C1 segment of cervical spinal cord (tissue), 14 donors: ENCODE results near the gene MTARC2.
"Not testable (repeated sequence)": the region's sequence is repeated elsewhere in the genome, so short reads cannot be mapped to it uniquely, and the experiment has no call there.

Source experiments
- DNase-seq, 14 donors: peaks; one replicate each; lab custom pipeline; 2025; lab: John Stamatoyannopoulos, UW

The MTARC2 gene

DNA sequence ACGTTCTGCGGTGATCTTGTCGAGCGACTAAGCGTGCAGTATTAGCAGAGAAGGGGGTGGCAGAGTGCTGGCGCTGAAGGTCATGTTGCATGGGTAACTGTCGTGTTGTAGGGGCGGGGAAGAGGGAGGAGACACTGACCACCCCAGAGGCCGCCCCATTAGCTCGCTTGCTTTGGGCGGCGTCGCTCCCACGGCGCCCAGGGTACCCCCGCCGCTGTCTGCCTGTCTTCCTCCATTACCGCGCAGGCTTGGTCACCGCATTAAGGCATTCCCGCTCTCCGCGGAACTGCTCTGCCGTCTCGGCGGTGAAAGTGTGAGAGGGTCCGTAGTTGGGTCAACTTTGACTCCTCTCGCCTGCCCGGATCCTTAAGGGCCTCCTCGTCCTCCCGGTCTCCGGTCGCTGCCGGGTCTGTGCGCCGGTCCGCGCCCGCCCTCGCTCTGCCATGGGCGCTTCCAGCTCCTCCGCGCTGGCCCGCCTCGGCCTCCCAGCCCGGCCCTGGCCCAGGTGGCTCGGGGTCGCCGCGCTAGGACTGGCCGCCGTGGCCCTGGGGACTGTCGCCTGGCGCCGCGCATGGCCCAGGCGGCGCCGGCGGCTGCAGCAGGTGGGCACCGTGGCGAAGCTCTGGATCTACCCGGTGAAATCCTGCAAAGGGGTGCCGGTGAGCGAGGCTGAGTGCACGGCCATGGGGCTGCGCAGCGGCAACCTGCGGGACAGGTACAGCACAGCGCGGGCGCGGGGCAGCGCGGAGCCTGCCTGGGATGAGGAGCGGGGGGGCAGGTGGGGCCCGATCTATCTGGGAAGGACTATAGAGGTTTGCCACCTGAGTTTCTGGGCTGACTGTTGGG lies at the start of gene MTARC2:
Gene MTARC2, plus strand, starts transcription at position 234 of the 846 bp plus-strand sequence. Its CDS starts 210 bp downstream, at position 444.
- DNase-seq: peak in 11 of 14 donors; percentile 4 to 58 (median 33)

DNA sequence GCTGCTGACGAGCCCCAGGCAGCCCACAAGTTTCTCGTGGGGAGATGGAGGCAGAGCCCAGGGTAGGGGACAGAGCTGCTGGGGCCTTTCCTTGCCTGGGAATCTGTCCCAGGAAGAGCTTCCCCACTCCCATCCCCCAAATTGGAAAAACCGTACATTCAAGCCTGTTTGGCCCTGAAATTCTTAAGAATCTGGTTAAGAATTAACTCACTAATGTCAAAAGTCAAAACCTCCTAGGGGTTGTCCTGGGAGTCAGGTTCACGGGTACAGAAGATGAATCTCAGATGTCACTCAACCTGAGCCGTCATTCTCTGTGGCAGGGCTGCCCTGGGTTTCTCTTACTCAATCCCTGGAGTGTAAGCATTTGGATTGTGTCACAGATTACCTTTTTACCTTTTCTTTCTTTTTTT lies 49.5 kb upstream of the MTARC2 start:
- DNase-seq: no peak

DNA sequence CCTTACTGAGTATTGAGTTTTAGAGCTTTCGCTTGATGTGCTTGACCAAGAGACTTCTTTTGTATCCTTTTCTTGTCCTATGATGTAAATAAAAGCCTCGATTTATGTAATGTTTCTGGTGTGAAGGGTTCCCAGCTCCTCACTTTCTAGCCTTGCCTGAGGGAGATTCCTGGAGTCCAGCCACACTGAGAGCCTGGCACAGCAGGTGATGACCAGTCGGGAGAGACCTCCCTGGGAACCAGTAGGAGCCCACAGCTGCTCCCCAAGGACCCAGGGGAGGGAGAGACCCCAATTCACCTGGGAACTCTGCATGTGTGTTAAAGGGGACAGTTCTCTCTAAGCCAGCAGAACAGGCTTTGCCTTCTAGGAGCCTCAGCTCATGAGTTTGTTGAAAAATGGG lies 49.1 kb upstream of the MTARC2 start:
- no peak for DNase-seq

DNA sequence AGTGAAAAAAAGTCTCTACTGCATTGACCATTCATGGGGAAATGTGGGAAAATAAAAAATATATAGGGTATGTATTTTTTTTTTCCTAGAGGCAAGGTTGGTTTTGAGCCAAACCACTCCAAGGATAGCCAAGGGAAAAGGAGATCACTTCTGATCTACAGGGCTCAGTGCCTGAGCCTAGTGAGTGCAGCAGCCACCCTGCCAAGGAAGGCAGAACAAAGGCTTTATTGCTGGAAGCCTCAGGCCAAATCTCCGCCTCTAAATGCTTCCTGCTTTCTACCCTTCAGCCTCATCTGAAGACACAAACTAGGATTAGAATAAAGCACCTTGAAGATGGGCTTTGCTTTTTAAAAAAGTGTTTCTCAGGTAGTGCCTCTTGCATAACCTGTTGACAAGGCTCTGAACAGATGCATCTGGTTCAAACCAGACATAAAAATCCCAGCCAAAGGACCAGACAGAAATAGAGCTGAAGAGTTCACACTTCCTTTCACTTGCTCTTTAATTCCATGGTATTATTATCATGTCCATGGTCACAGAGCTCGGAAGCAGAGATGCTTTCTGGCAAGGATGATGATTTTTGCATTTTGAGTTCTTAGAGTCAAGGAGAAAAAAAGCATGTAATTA lies 47.5 kb upstream of the MTARC2 start:
- peak in 1 of 14 donors; percentile 24 for DNase-seq

DNA sequence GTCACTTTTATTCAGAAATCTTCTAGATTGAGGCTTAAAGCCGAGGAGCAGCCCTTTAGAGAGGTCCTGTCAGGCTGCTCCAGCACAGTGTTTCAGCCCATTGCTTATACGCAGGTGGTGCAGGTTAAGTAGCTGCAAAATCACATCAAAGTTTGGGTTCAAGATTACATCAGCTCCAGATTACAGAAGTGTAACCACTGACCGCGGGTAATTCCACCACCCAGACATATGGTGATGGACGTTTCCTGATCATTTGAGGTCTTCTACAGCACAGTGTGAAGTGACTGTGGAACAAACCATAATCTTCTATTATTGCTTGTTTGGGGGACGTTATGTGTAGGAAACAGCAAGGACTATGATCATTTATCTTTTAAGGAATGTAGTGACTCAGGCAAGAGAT lies 46.1 kb upstream of the MTARC2 start:
- no peak for DNase-seq

DNA sequence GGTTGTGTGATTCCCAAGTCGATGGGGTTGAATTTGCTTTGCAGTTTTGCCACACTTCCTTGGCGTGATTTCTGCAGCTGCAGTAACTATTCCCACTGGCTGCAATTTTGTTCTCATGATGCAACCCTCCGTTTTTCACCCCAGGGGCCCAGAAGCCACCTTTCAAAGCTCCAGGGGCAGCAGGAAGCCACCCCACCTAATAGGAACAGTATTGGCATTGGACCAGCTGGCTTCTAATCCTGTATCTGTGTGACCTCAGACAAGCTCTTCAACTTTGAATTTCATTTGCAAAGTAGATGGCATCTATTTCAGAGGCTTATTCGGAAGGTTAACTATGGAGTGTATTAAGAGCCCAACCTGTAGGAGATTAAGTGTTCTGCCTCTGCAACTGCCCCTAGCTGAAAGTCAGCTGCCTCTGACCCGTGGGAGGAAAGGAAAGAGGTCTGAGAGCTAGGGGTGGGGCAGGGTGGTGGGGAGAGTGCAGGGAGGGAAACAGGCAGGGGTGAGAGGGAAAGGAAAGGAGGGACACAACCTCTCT lies 45.3 kb upstream of the MTARC2 start:
- no peak for DNase-seq

DNA sequence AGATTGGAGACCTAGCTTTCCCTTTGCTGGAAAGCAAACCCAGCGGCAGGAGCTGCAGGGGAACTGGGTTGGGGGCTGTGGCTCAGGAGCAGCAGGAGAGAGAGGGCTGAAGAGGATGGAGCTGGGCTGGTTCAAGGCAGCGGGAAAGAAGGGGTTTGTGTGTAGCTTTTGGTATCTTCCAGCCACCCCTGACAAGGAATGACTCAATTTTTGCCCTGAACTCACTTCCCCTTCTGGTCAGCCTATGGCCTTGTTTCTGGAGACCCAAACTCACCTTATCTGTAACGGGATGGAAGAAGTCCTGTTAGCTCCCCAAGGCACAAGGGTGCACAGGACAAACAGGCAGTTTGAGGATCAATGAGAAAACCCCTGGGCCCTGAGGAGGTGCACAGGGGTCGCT lies 44.8 kb upstream of the MTARC2 start:
- DNase-seq: no peak

DNA sequence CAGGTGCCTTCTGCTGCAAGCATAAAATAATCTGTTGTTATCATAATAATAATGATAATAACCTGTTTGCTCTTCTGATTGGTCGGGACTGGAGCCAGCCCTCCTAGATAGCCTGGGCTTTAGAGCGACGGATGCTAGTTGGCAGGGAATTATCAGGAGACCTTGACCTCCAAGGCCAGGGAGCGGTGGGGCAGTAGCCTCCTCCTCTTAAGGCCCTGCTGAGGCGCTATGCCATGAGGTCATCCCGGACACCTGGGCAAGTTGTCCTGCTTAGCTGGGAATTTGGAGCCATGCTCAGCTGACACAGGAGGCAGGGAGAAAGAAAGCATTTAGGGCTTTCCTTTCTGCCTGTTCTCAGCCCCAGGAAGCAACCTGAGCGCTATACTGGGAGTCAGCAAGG lies 42.3 kb upstream of the MTARC2 start:
- no peak for DNase-seq

DNA sequence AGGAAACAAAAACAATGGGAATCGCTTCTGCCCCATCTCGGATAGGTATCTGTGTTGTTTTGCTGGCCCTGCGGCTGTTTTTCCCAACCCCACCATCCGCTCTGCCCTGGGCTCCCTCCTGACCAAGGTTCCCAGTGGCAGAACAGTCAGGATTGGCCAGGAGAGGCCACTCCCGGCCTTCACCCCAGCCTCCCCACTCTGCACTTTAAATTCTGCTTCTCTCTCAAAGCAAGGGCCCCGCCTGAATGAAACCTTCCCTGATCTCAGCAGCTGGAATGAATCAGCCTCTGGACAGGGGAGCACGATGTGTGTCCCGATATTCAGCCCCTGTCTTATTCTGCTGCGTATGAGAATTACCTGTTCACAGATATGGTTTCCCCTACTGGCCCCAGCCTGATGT lies 41.6 kb upstream of the MTARC2 start:
- no peak for DNase-seq

DNA sequence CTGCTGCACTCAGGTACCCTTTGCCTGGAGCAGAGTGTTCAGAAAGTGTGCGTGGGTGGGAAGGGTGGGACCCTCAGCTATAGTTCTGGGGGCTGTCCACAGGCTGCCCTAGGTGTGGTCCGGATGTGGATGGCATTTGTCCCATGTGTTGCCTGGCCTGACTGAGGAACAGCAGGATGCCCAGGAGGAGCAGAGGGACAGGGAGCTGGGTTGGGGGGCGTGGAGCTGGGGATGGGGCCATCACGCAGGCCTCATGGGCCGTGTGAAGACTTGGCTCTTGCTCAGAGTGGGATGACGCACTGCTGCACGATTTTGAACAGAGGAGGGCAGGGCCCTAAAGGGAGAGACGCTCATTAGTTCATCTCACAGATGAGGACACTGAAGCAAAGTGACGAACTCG lies 41.0 kb upstream of the MTARC2 start:
- DNase-seq: no peak

DNA sequence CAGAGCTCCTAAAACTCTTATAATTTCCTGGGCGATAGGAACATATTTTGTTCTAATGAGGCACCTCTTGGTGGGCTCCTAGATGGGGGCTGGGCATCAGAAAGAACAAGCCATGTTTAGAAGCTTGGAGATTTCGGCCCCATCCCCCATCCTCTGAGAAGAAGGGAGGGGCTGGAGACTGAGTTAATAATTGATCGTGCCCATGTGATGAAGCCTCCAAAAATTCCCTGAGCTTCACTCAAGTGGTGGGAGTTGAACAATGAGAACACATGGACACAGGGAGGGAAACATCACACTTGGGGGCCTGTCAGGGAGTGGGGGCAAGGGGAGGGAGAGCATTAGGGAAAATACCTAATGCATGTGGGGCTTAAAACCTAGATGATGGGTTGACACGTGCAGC lies 39.9 kb upstream of the MTARC2 start:
- DNase-seq: no peak

DNA sequence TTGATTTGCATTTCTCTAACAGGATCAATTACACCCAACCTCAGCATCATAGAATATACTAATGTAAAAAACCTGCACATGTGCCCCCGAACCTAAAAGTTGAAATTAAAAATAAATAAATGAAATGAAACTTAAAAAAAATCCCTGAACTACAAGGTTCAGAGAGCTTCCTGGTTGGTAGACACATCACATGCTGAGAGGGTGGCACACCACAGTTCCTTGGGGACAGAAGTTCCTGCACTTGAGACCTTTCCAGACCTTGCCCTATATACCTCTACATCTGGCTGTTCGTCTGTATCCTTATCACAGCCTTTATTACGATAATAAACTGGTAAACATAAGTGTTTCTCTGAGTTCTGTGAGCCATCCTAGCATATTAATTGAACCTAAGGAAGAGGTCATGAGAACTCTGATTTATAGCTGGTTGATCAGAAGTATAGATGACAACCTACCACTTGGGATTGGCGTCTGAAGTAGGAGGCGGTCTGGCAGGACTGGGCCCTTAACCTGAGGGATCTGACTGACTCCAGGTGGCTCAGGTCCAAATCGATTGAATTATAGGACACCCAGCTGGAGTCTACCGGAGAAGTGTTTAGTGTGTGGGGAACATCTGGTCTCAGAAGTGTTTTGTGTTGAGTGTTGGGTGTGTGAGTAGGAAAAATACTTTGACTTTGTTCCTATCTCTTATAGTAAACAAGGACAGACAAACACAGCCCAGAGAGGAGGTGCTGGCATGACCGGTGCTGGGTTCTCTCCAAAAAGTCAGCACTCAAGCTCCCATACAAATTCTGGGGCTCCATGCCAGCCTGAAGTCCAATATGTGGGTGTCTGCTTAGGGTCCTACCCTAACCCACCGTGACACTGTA lies 39.0 kb upstream of the MTARC2 start:
- DNase-seq: no peak

DNA sequence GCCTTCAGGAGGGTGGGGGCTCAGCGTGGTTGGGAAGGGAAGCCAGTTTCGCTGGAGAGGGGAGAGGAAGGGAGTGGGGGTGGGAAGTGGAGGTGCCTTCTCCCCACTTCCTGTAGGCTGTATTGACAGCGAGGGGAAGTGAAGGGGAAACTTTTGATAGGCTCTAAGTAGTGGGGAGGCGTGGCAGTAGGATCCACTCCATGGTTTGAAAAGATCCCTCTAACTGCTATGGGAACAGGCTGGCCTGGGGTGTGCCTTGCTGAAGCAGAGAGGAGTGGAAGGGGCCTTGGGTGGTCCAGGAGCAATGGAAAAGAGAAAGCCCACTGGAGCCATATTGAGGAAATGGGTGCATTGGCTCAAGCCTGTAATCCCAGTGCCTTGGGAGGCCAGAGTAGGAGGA lies 37.8 kb upstream of the MTARC2 start:
- no peak for DNase-seq

DNA sequence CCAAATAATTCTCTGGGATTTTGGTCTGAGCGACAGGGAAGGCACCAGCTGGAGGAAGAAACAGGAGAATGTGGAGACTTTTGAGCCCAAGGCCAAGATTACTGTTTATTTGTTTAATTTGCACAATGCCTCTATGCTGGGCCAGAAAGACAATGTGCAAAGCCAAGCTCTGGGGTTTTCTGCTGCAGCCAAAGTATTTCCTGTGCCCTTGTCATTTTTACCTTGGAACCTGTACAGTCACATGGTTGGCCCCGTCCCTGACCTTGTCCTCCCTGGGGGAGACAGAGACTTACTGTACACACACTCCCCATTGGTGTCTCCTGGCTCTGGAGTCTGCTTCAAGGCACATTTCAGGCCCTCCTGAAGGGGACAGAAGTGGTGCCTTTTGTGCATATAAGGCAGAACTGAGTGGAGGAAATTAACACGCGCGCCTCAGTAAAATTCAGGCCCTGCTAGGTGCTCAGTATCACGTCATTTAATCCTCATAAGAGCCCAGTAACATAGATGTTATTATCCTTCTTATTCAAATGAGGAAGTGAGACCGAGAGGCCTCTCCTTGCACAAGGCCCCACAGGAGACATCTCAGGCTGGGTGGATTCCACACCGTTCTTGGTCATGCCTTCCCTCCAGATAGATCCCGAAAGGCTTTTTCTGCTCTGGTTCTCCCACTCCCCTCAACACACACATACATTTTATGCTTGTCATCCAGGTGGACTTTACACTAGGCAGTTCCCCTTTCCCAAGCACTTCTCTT lies 36.9 kb upstream of the MTARC2 start:
- DNase-seq: no peak

DNA sequence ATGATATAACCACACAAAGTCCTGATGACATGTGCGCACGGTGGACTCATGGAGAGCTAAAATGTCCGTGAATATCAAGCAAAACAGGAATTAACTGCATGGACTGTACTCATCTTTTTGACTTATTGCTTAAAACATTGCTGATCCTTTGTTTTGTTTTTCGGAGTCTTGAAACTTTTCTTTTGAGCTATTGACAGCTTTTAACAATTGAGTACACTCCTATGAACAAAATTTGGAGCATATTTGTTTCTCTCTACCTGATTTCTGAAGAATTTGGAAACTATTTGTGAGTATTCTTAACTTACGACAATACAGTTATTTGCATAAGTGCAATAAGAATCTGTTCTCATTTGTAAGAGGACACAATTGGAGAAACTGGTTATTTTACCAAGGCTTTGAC lies 32.1 kb upstream of the MTARC2 start:
- not testable (repeated sequence) for DNase-seq

DNA sequence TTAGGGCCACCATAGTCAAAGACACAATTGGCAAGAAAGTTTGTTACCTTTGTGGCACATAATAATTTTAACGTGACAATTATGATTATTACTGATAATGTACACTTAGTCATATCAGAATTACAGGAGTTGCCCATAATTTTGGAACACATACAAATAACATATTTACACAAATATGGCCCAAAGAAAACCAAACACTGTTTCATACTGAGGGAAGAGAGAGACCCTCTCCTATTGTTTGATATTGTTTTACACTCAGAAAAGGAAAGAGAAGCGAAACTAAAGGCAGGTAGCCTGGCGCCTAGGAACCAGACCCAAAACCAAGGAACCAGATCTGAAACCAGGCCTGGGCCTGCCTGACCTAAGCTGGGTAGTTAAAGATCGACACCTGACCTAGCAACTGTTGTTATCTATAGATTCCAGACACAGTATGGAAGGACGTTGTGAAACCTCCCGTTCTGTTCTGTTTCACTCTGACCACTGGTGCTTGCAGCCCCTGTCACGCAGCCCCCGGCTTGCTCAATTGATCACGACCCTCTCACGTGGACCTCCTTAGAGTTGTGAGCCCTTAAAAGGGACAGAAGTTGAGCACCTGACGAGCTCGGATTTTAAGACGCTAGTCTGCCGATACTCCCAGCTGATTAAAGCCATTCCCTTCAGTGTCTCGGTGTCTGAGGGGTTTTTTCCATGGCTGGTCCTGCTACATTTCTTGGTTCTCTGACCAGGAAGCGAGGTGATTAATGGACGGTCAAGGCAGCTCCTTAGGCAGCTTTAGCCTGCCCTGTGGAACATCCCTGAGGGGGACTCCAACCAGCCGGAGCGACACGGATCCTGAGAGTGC lies 30.1 kb upstream of the MTARC2 start:
- no peak for DNase-seq

DNA sequence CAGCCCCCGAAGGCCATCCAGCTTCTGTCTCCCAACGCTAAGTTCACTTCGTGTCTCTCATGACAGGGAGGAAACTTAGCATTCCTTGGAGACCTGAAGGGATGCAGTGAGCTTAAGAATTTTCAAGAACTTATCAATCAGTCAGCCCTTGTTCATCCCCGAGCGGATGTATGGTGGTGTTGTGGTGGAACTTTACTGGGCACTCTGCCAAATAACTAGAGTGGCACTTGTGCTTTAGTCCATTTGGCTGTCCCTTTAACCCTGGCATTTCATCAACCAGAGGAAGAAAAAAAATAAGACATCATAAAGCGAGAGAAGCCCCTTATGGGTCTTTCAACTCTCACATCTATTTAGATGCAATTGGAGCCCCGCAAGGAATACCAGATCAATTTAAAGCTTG lies 26.9 kb upstream of the MTARC2 start:
- DNase-seq: not testable (repeated sequence)

DNA sequence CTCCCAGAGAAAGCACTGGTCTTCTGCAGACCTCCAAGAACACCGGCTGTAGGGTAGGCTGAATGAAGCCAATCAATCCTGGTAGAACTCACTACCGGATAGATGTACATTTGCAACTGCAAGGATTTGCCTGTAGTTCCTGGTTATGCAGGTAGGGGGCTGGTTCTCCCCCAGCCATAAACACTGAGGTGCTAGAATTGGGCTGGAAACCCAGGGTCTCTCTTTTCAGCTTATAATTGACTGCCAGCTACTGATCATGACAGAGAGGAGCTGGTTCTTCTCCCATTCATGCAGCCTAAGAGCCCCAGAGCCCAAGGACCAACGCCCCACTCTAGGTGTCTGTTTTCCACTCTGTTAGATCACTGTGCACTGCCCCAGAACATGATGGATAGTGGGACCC lies 21.5 kb upstream of the MTARC2 start:
- no peak for DNase-seq

DNA sequence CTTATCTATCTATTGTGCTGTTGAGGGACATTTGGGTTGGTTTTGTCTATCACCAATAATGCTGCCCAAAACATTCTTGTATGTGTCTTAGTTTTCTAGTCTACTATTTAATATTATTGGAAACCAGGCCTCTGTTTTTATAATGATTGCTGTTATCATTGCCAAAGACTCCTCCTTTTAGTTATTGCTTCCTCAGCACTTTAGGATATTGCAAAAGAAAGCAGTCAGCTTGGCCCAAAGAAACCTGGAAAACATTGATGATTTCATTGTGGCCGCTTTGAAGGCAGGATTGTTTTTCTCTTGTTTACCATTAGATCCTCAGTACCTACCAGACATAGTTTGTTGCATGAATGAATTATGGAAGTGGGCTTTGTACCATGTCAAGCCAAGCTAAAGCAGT lies 20.6 kb upstream of the MTARC2 start:
- no peak for DNase-seq

DNA sequence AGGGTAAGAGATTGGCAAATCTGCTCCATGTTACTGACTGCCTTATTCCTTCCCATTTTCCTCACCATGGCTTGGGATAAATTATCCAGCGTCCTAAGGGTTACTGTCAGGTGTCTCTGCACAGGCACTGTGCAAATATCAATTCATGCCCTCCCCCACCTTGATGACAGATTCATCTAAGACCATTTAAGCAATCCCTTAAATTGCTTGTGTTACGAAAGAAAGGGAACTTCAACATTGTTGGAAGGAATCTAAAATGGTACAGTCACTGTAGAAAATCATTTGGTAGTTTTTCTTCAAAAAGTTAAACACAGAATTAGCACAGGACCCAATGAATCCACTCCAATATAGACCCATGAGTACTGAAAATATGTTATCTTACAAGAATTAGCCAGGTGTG lies 17.6 kb upstream of the MTARC2 start:
- no peak for DNase-seq
